Calu3 (cell line): ENCODE results near the gene RPS6KA2. TPM values are rescaled to one million over a fixed set of nuclear protein-coding genes. Genes with fewer than 3 reads are reported as not detected.

Experiments
- BruUV-seq: library from RNA; stranded (reverse); fragments of 400-500 nt; replicated peaks from 2 replicates; lab custom pipeline; 2021; lab: Mats Ljungman, UMichigan
- CTCF ChIA-PET: fragments of 300-600 bp; sonication (Branson Sonifier 250); formaldehyde crosslinking; loops from one replicate; lab custom pipeline; 2022; ENCODE audit warnings: antibody characterized with exemption; lab: Charles Lee
- DNase-seq: peaks from one replicate; pipeline ENCODE4 v3.0.0; 2022
- H3K27ac Mint-ChIP-seq: one replicate; pipeline ENCODE4 v1.8.0; 2022; ENCODE audit warnings: mixed read lengths; ENCODE audit not compliant: unreplicated experiment
- H3K27me3 Mint-ChIP-seq: one replicate; pipeline ENCODE4 v1.8.0; 2022; ENCODE audit warnings: mixed read lengths; ENCODE audit not compliant: unreplicated experiment
- H3K36me3 Mint-ChIP-seq: one replicate; pipeline ENCODE4 v1.8.0; 2022; ENCODE audit warnings: mild to moderate bottlenecking, moderate library complexity, mixed read lengths; ENCODE audit not compliant: insufficient read depth, unreplicated experiment
- H3K4me1 Mint-ChIP-seq: one replicate; pipeline ENCODE4 v1.8.0; 2022; ENCODE audit warnings: mild to moderate bottlenecking, low read depth, mixed read lengths; ENCODE audit not compliant: unreplicated experiment
- H3K4me3 Mint-ChIP-seq: one replicate; pipeline ENCODE4 v1.8.0; 2022; ENCODE audit warnings: mild to moderate bottlenecking, low read depth, moderate library complexity, mixed read lengths; ENCODE audit not compliant: unreplicated experiment
- H3K9me3 Mint-ChIP-seq: one replicate; pipeline ENCODE4 v1.8.0; 2022; ENCODE audit warnings: low read depth, mixed read lengths; ENCODE audit not compliant: unreplicated experiment
- CTCF ChIP-seq: fragments of 200-600 bp; IDR thresholded peaks from one replicate; pipeline ENCODE4 v1.8.0; 2022; ENCODE audit warnings: antibody characterized with exemption; ENCODE audit not compliant: unreplicated experiment
- intact Hi-C: fragments of 100-400 bp; cut with micrococcal nuclease; formaldehyde crosslinking; loops from one replicate; pipeline ENCODE4 v1.10.0; 2022; ENCODE audit not compliant: unreplicated experiment
- total RNA-seq: library from RNA; stranded (reverse); gene quantifications from 2 replicates; pipeline ENCODE4 v1.2.3, GENCODE V29; 2022

RPS6KA2 gene
- total RNA-seq, 1 experiment from 2014 or later, result 41.3 TPM

- CTCF ChIA-PET, result interaction anchor here (0.6 kb wide), 1 partner anchor 99 kb away, joined by 3 read pairs; no protein-coding TSS in a partner anchor
- no TSS peak for BruUV-seq
- intact Hi-C loops, result no loop called here
- Mint-ChIP-seq H3K27me3 (no peaks in the 10 kb centered on the region), H3K4me3 (no peak overlapping the region), H3K27ac (no peak overlapping the region), H3K9me3 (no peaks in the 10 kb centered on the region), H3K36me3 (peaks cover 39% of the 10 kb centered on the region), H3K4me1 (peaks cover 16% of the 10 kb centered on the region)
- no peak for TF ChIP-seq CTCF
- no peak for DNase-seq
Measured at GRCh38 chr6:166509193-166509592, 117.9 kb downstream of the RPS6KA2 start.

- TF ChIP-seq CTCF, result no peak
- Mint-ChIP-seq H3K27me3 (no peaks in the 10 kb centered on the region), H3K4me1 (peaks cover 14% of the 10 kb centered on the region), H3K36me3 (peaks cover 39% of the 10 kb centered on the region), H3K9me3 (no peaks in the 10 kb centered on the region), H3K4me3 (no peak overlapping the region), H3K27ac (no peak overlapping the region)
- intact Hi-C loops, result no loop called here
- DNase-seq, result no peak
- CTCF ChIA-PET, result no interaction called here
- BruUV-seq, result no TSS peak
Measured at GRCh38 chr6:166508726-166509125, 118.3 kb downstream of the RPS6KA2 start.

GRCh38 chr6:166507809-166508564, 119.1 kb downstream of the RPS6KA2 start:
- peaks cover 40% of the 10 kb centered on the region for H3K36me3 Mint-ChIP-seq
- H3K27me3 Mint-ChIP-seq, result no peaks in the 10 kb centered on the region
- H3K27ac Mint-ChIP-seq, result no peak overlapping the region
- CTCF ChIA-PET, result no interaction called here
- peaks cover 12% of the 10 kb centered on the region for H3K4me1 Mint-ChIP-seq
- no TSS peak for BruUV-seq
- H3K9me3 Mint-ChIP-seq, result no peaks in the 10 kb centered on the region
- TF ChIP-seq CTCF, result no peak
- DNase-seq, result no peak
- intact Hi-C loops, result no loop called here
- H3K4me3 Mint-ChIP-seq, result no peak overlapping the region

- BruUV-seq, result no TSS peak
- H3K27me3 Mint-ChIP-seq, result no peaks in the 10 kb centered on the region
- no peak overlapping the region for H3K4me3 Mint-ChIP-seq
- intact Hi-C loops, result no loop called here
- no peak overlapping the region for H3K27ac Mint-ChIP-seq
- DNase-seq, result no peak
- no peak for TF ChIP-seq CTCF
- H3K4me1 Mint-ChIP-seq, result peaks cover 6% of the 10 kb centered on the region
- H3K36me3 Mint-ChIP-seq, result peaks cover 40% of the 10 kb centered on the region
- no peaks in the 10 kb centered on the region for H3K9me3 Mint-ChIP-seq
- CTCF ChIA-PET, result no interaction called here
Measured at GRCh38 chr6:166507380-166507779, 119.7 kb downstream of the RPS6KA2 start.
